HL-60 (cell line): ENCODE measurements around the gene USP21.

Source experiments
- DNase-seq, 2 experiments: peaks; one replicate each; pipeline ENCODE4 v3.0.0-alpha.2; 2010 to 2020; ENCODE audit warnings: low read depth in 1 of 2, low spot score in 1 of 2
- H3K27ac ChIP-seq: fragments of 250-450 bp; sonication (Bioruptor Pico); replicated peaks from 2 replicates; pipeline ENCODE4 v1.5.1; 2020; ENCODE audit warnings: mild to moderate bottlenecking, moderate library complexity
- H3K27me3 ChIP-seq: fragments of 250-450 bp; sonication (Bioruptor Pico); 2 replicates; pipeline ENCODE4 v1.5.1; 2021; ENCODE audit warnings: mild to moderate bottlenecking, moderate library complexity; ENCODE audit not compliant: insufficient read depth, poor library complexity, severe bottlenecking
- H3K4me3 ChIP-seq: replicated peaks from 2 replicates; pipeline ENCODE4 v1.5.1; 2011; ENCODE audit warnings: mild to moderate bottlenecking, control low read depth, low read length; ENCODE audit not compliant: insufficient read depth
- GABPA ChIP-seq: IDR thresholded peaks from 2 replicates; pipeline ENCODE4 v1.6.1; 2012; ENCODE audit warnings: low read depth
- POLR2AphosphoS5 ChIP-seq: IDR thresholded peaks from 2 replicates; pipeline ENCODE4 v1.6.1; 2012; ENCODE audit warnings: low read depth
- SPI1 ChIP-seq: IDR thresholded peaks from 2 replicates; pipeline ENCODE4 v1.6.1; 2012; ENCODE audit warnings: low read depth, mild to moderate bottlenecking, borderline replicate concordance
- TF ChIP-seq, protein P1 (sequence below): IDR thresholded peaks from one replicate; pipeline ENCODE4 v1.5.1; 2011; ENCODE audit warnings: low read length, control low read depth, inconsistent platforms; ENCODE audit not compliant: insufficient read depth
- TF ChIP-seq, protein P2 (sequence below): IDR thresholded peaks from 2 replicates; pipeline ENCODE4 v1.6.1; 2012; ENCODE audit warnings: low read depth; ENCODE audit not compliant: insufficient replicate concordance

USP21 gene

DNA sequence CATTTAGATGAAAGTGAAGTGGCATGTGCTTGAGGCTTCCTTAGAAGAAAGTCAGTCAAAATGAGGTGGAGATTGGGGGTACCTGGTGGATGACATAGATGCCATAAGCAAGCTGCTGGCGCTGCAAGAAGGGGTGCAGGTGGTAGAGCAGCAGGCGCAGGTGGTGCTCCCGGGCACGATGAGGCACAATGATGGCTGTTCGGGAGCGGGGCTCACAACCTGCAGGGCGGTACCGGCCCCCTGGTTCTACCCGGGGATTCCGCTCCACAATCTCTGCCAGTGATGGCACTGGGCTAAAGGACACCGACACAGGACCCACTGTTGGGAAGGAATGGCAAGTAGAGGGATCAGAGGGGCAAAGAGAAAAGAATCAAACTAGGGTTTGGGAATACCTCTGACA is 15.6 kb downstream of the USP21 start:
- TF ChIP-seq GABPA, result no peak
- no peak for TF ChIP-seq POLR2AphosphoS5
- TF ChIP-seq SPI1, result no peak
- TF ChIP-seq, protein P1, sequence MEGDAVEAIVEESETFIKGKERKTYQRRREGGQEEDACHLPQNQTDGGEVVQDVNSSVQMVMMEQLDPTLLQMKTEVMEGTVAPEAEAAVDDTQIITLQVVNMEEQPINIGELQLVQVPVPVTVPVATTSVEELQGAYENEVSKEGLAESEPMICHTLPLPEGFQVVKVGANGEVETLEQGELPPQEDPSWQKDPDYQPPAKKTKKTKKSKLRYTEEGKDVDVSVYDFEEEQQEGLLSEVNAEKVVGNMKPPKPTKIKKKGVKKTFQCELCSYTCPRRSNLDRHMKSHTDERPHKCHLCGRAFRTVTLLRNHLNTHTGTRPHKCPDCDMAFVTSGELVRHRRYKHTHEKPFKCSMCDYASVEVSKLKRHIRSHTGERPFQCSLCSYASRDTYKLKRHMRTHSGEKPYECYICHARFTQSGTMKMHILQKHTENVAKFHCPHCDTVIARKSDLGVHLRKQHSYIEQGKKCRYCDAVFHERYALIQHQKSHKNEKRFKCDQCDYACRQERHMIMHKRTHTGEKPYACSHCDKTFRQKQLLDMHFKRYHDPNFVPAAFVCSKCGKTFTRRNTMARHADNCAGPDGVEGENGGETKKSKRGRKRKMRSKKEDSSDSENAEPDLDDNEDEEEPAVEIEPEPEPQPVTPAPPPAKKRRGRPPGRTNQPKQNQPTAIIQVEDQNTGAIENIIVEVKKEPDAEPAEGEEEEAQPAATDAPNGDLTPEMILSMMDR, result no peak
- TF ChIP-seq, protein P2, sequence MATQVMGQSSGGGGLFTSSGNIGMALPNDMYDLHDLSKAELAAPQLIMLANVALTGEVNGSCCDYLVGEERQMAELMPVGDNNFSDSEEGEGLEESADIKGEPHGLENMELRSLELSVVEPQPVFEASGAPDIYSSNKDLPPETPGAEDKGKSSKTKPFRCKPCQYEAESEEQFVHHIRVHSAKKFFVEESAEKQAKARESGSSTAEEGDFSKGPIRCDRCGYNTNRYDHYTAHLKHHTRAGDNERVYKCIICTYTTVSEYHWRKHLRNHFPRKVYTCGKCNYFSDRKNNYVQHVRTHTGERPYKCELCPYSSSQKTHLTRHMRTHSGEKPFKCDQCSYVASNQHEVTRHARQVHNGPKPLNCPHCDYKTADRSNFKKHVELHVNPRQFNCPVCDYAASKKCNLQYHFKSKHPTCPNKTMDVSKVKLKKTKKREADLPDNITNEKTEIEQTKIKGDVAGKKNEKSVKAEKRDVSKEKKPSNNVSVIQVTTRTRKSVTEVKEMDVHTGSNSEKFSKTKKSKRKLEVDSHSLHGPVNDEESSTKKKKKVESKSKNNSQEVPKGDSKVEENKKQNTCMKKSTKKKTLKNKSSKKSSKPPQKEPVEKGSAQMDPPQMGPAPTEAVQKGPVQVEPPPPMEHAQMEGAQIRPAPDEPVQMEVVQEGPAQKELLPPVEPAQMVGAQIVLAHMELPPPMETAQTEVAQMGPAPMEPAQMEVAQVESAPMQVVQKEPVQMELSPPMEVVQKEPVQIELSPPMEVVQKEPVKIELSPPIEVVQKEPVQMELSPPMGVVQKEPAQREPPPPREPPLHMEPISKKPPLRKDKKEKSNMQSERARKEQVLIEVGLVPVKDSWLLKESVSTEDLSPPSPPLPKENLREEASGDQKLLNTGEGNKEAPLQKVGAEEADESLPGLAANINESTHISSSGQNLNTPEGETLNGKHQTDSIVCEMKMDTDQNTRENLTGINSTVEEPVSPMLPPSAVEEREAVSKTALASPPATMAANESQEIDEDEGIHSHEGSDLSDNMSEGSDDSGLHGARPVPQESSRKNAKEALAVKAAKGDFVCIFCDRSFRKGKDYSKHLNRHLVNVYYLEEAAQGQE, result no peak
- H3K27me3 ChIP-seq, result no peaks in the 10 kb centered on the region
- no peak overlapping the region for H3K4me3 ChIP-seq
- no peak overlapping the region for H3K27ac ChIP-seq
- no peak for DNase-seq

DNA sequence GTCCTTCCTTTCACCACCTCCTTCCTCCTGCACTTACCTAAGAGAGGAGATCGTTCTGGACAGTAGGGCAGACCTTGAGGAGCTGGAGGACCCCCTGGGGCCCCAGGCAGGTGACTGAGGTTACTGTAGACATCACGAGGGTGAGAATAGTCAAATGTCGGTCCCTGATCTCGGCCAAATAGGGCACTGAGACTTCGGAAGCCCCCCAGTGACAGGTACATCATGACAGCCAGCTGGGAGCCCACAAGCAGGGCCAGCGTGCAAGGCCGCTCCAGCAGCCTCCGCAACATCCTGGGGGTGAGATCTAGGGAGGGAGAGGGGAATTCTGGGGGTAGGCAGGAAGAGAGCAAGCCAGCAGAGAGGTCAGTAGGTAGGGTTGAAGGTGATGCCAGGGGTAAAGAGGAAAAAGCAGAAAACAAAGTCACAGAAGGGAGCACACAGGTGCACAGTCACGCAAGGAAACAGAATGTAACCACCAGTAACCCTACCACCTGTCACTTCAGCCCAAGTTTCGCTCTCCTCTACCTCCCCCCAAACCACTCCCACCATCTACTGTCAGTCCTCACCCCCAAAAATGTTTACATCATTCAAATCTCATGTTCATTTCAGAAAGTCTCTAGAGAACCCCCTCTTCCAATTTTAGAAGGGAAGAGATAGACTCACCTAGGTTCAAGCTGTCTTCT is 16.6 kb downstream of the USP21 start:
- TF ChIP-seq GABPA (no peak), SPI1 (no peak), POLR2AphosphoS5 (no peak)
- TF ChIP-seq, protein P1, result no peak
- TF ChIP-seq, protein P2, result no peak
- Histone ChIP-seq H3K27ac (no peak overlapping the region), H3K27me3 (no peaks in the 10 kb centered on the region), H3K4me3 (peak overlapping the region; percentile 86; the same call in 1 of the 2 replicates)
- DNase-seq, result no peak

DNA sequence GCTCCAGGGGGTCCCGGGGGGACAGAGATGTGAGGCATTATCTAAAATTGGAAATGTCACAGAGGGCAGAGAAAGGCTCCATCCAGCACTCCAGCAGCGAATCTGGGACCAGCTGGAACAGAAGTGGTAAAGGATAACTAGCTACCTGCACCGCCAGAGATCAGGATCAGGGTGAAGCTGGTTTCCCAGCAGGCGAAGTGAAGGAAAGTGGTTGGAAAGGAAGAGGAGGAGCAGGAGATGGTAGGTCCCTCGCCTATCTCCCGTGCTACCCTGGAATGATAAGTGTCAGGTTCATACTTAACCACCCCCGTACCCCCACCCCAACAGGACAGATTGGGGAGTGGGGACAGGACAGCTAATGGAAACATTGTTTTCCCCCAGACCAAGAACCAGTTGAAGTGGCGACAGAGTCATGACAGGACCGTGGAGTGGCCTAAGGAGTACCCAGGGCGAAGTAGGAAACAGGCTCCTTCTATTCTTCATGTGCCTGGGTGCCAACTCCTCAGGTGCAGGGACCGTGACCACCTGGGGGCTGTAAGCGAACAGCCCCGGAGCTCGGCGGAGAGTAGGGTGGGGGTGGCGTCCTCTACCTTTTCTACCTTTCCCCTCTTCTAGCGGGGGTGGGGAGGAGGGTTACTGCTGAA is 17.3 kb downstream of the USP21 start:
- peak overlapping the region; percentile 86 for H3K4me3 ChIP-seq
- H3K27ac ChIP-seq, result peak overlapping the region; percentile 73
- DNase-seq, result no peak
- H3K27me3 ChIP-seq, result no peaks in the 10 kb centered on the region
- TF ChIP-seq SPI1, result no peak
- no peak for TF ChIP-seq GABPA
- no peak for TF ChIP-seq POLR2AphosphoS5
- TF ChIP-seq, protein P2, result no peak
- TF ChIP-seq, protein P1, result no peak
